Measurements from ENCODE around the gene KIF2C. TPM values are rescaled to one million over a fixed set of nuclear protein-coding genes. Genes with fewer than 3 reads are reported as not detected.

KIF2C gene
- total and polyA plus RNA-seq, 2 of the 4 experiments (the other 2 are of a cell fraction): 31.6 to 45.0 TPM

DNA sequence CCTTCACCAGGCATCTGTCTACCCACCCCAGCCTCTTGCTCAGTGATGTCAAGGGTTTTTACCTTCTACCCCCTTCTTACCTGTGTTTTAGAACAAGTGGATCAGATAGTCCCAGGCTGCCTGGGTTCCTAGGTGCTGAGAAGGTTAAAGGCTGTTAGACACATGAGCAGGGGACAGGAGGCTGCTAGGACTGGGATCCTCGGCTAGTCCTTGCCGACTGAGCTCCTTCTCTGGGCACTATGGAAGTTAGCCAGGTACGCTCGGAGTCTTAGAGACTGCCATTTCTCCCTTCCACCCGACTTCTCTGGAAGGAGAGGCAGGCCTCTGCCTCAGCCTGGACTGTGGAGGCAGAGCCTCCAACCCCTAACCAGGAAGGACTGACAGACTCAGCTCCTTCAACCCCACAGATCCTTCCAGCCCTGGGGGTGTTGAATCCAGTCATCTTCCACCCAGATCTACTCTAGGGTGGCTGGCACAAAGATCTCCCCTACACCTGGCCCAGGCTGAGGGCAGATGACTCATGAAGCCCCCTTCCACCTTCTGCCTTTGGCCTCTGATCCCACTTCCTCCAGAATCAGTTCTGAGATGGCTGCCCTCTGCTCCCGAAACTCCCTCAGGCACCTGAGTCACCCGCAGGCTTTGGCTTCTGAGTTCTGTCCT, 67.2 kb downstream of the KIF2C start, which contains the start of gene DYNLT4 (continued):
- TF ChIP-seq, protein P1, sequence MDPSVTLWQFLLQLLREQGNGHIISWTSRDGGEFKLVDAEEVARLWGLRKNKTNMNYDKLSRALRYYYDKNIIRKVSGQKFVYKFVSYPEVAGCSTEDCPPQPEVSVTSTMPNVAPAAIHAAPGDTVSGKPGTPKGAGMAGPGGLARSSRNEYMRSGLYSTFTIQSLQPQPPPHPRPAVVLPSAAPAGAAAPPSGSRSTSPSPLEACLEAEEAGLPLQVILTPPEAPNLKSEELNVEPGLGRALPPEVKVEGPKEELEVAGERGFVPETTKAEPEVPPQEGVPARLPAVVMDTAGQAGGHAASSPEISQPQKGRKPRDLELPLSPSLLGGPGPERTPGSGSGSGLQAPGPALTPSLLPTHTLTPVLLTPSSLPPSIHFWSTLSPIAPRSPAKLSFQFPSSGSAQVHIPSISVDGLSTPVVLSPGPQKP (IDR thresholded peaks at IDR 0.05; ENCODE audit: borderline replicate concordance, low read depth, low read length): no peak

- ChIA-PET CTCF (no interaction called here), POLR2A (ENCODE audit: unreplicated experiment) (interaction anchor here (0.5 to 3.7 kb wide), 4 partner anchors 7 to 612 kb away, joined by 3 to 30 read pairs (median 10); partner anchors contain the start of gene PLK3)
- Histone ChIP-seq H3K9me1 (ENCODE audit: insufficient read depth, low read length) (peaks cover 34% of the 10 kb centered on the region), H3K14ac (replicated peaks; ENCODE audit: low read depth, low read length) (peak overlapping the region; percentile 97), H3K4me3 (ENCODE audit: insufficient read depth, low read depth, low read length) (no peak overlapping the region), H4K20me1 (ENCODE audit: insufficient read depth, low read length) (peaks cover 14% of the 10 kb centered on the region), H2AK5ac (ENCODE audit: low read depth, low read length) (peak overlapping the region; percentile 99), H3K9ac (ENCODE audit: low read depth, low read length) (peak overlapping the region; percentile 96), H3K4ac (ENCODE audit: low read depth, low read length) (peak overlapping the region; percentile 100), H2BK20ac (ENCODE audit: low read depth, low read length) (peak overlapping the region; percentile 95), H2BK120ac (ENCODE audit: low read depth, low read length) (peak overlapping the region; percentile 98), H3K27me3 (ENCODE audit: control insufficient read depth, insufficient read depth, low read length) (no peaks in the 10 kb centered on the region), H4K91ac (ENCODE audit: insufficient read depth, low read depth, low read length) (peak overlapping the region; percentile 100), H2AFZ (replicated peaks; ENCODE audit: low read length, poor library complexity) (peak overlapping the region; percentile 65), H2BK15ac (ENCODE audit: low read depth, low read length) (peak overlapping the region; percentile 96; the same call in 2 of the 3 replicates), H2BK5ac (ENCODE audit: low read depth, low read length, poor library complexity, severe bottlenecking) (peak overlapping the region; percentile 99), H3K79me1 (ENCODE audit: low read depth in 1 of 2, low read length in 2 of 2) (peaks cover 23 to 73% of the 10 kb centered on the region in 2 experiments), H3K23ac (ENCODE audit: low read depth, low read length) (peak overlapping the region; percentile 96), H3K4me2 (ENCODE audit: low read depth, low read length) (peak overlapping the region; percentile 60), H3K27ac (ENCODE audit: insufficient read depth, low read length) (peak overlapping the region; percentile 86), H3K56ac (ENCODE audit: extremely low read depth, insufficient read depth, low read length) (peak overlapping the region; percentile 96), H3K36me3 (ENCODE audit: control insufficient read depth, insufficient read depth, low read length) (peaks cover 36% of the 10 kb centered on the region), H2AK9ac (replicated peaks; ENCODE audit: low read depth, low read length, poor library complexity) (peak overlapping the region; percentile 99), H3K4me1 (ENCODE audit: control insufficient read depth, insufficient read depth, low read length) (peaks cover 51% of the 10 kb centered on the region), H3K18ac (ENCODE audit: low read depth, low read length) (peak overlapping the region; percentile 96), H4K5ac (ENCODE audit: low read depth, low read length) (peak overlapping the region; percentile 95), H4K8ac (ENCODE audit: low read depth in 2 of 2, low read length in 2 of 2) (peak overlapping the region; percentile 94 to 99), H3K9me3 (ENCODE audit: control insufficient read depth, insufficient read depth, low read length) (no peaks in the 10 kb centered on the region)
- dilution Hi-C loops (cut with HindIII; ENCODE audit: low sequenced_read_pairs, unreplicated experiment): no loop called here
- peak; percentile 78 for TF ChIP-seq POLR2A (IDR thresholded peaks at IDR 0.05; ENCODE audit: low read depth, low read length)
- no peak for TF ChIP-seq CHD1 (IDR thresholded peaks at IDR 0.05; ENCODE audit: low read depth, low read length)
- peak; percentile 91 for TF ChIP-seq MXI1 (IDR thresholded peaks at IDR 0.05; ENCODE audit: borderline replicate concordance, low read depth, low read length)
- TF ChIP-seq RFX5 (IDR thresholded peaks at IDR 0.05; ENCODE audit: low read depth, low read length): 0 out of 2 replicates have a peak, but pooled peaks have one; percentile 14
- peak; percentile 62 for TF ChIP-seq USF2 (IDR thresholded peaks at IDR 0.05; ENCODE audit: low read depth, low read length)
- TF ChIP-seq MAFK (IDR thresholded peaks at IDR 0.05; ENCODE audit: low read depth, low read length): no peak
- peak; percentile 39 for TF ChIP-seq FOS (IDR thresholded peaks at IDR 0.05; ENCODE audit: low read depth, low read length)
- TF ChIP-seq MAZ (IDR thresholded peaks at IDR 0.05; ENCODE audit: borderline replicate concordance, low read depth, low read length): peak; percentile 92
- no peak for TF ChIP-seq RAD21 (IDR thresholded peaks at IDR 0.05; ENCODE audit: low read length)
- peak; percentile 50 for TF ChIP-seq CEBPB (IDR thresholded peaks at IDR 0.05; ENCODE audit: low read depth, low read length)
- TF ChIP-seq BHLHE40 (IDR thresholded peaks at IDR 0.05; ENCODE audit: low read depth, low read length): peak; percentile 80
- TF ChIP-seq NFE2L2 (IDR thresholded peaks at IDR 0.05; ENCODE audit: low read depth, low read length): peak; percentile 51; the same call in 1 of the 2 replicates
- ATAC-seq (ENCODE audit: low read depth) (peak; percentile 73), DNase-seq (peak; percentile 99)
- no TSS peak for BruUV-seq (replicated peaks)
- 0% methylated on average over 3 of the region's 16 CpGs; no CpG with 5 or more reads in 1 of the 2 experiments for WGBS, 2 experiments (ENCODE audit: extremely low coverage in 2 of 2, insufficient read length in 1 of 2)
- in situ Hi-C loops (cut with MboI; ENCODE audit: low sequenced_read_pairs): no loop called here
- intact Hi-C loops (cut with micrococcal nuclease): loop anchor here (5.0 to 10.0 kb wide), 2 partner anchors 75 to 497 kb away; partner anchors contain the start of gene RNU5D-1
These were observed 67.9 kb downstream of the KIF2C start for GRCh38 chr1:44807364-44808062.

All from IMR-90 (cell line).